ENCODE data around the gene FAM8A1.
A peak's percentile ranks its signal among the peaks of the same experiment; 100 is the strongest.

FAM8A1 gene

GRCh38 chr6:17635568-17635967 lies 35.5 kb downstream of the FAM8A1 start:
- no peak for DNase-seq (ENCODE audit: insufficient read length)
- TF ChIP-seq POLR2AphosphoS5 (IDR thresholded peaks at IDR 0.05; ENCODE audit: low read depth, low read length) (no peak), TAF1 (IDR thresholded peaks at IDR 0.05; ENCODE audit: borderline replicate concordance, low read depth, low read length) (no peak), POLR2A (IDR thresholded peaks at IDR 0.05; ENCODE audit: low read depth, low read length) (no peak)

GRCh38 chr6:17638212-17638715 lies 38.2 kb downstream of the FAM8A1 start:
- no peak for DNase-seq (ENCODE audit: insufficient read length)
- FAIRE-seq = no peak
- TF ChIP-seq POLR2A (IDR thresholded peaks at IDR 0.05; ENCODE audit: low read depth, low read length) (no peak), POLR2AphosphoS5 (IDR thresholded peaks at IDR 0.05; ENCODE audit: low read depth, low read length) (no peak), TAF1 (IDR thresholded peaks at IDR 0.05; ENCODE audit: borderline replicate concordance, low read depth, low read length) (no peak)

More at GRCh38 chr6:17635568-17635967, 35.5 kb downstream of the FAM8A1 start:
- no peak for FAIRE-seq

GRCh38 chr6:17640477-17640917 lies 40.4 kb downstream of the FAM8A1 start:
- DNase-seq (ENCODE audit: insufficient read length) = no peak
- TF ChIP-seq POLR2AphosphoS5 (IDR thresholded peaks at IDR 0.05; ENCODE audit: low read depth, low read length) (no peak), TAF1 (IDR thresholded peaks at IDR 0.05; ENCODE audit: borderline replicate concordance, low read depth, low read length) (no peak), POLR2A (IDR thresholded peaks at IDR 0.05; ENCODE audit: low read depth, low read length) (no peak)

GRCh38 chr6:17648745-17649144 lies 48.6 kb downstream of the FAM8A1 start:
- no peak for TF ChIP-seq POLR2AphosphoS5 (IDR thresholded peaks at IDR 0.05; ENCODE audit: low read depth, low read length)
- no peak for TF ChIP-seq POLR2A (IDR thresholded peaks at IDR 0.05; ENCODE audit: low read depth, low read length)
- no peak for TF ChIP-seq TAF1 (IDR thresholded peaks at IDR 0.05; ENCODE audit: borderline replicate concordance, low read depth, low read length)
- DNase-seq (ENCODE audit: insufficient read length) (no peak), FAIRE-seq (no peak)

More at GRCh38 chr6:17640477-17640917, 40.4 kb downstream of the FAM8A1 start:
- FAIRE-seq = peak; percentile 73

GRCh38 chr6:17650656-17651309 lies 50.7 kb downstream of the FAM8A1 start:
- DNase-seq (ENCODE audit: insufficient read length) (no peak), FAIRE-seq (no peak)
- TF ChIP-seq POLR2AphosphoS5 (IDR thresholded peaks at IDR 0.05; ENCODE audit: low read depth, low read length) (no peak), POLR2A (IDR thresholded peaks at IDR 0.05; ENCODE audit: low read depth, low read length) (no peak), TAF1 (IDR thresholded peaks at IDR 0.05; ENCODE audit: borderline replicate concordance, low read depth, low read length) (no peak)

- FAIRE-seq (no peak), DNase-seq (ENCODE audit: insufficient read length) (no peak)
- TF ChIP-seq POLR2AphosphoS5 (IDR thresholded peaks at IDR 0.05; ENCODE audit: low read depth, low read length) (no peak), POLR2A (IDR thresholded peaks at IDR 0.05; ENCODE audit: low read depth, low read length) (no peak), TAF1 (IDR thresholded peaks at IDR 0.05; ENCODE audit: borderline replicate concordance, low read depth, low read length) (no peak)
These were observed 53.2 kb downstream of the FAM8A1 start for GRCh38 chr6:17653198-17653882.

- FAIRE-seq (no peak), DNase-seq (ENCODE audit: insufficient read length) (no peak)
- TF ChIP-seq TAF1 (IDR thresholded peaks at IDR 0.05; ENCODE audit: borderline replicate concordance, low read depth, low read length) (no peak), POLR2A (IDR thresholded peaks at IDR 0.05; ENCODE audit: low read depth, low read length) (no peak), POLR2AphosphoS5 (IDR thresholded peaks at IDR 0.05; ENCODE audit: low read depth, low read length) (no peak)
These were observed 56.0 kb downstream of the FAM8A1 start for GRCh38 chr6:17656092-17656491.

GRCh38 chr6:17656644-17657043 lies 56.5 kb downstream of the FAM8A1 start:
- TF ChIP-seq POLR2AphosphoS5 (IDR thresholded peaks at IDR 0.05; ENCODE audit: low read depth, low read length) (no peak), POLR2A (IDR thresholded peaks at IDR 0.05; ENCODE audit: low read depth, low read length) (no peak), TAF1 (IDR thresholded peaks at IDR 0.05; ENCODE audit: borderline replicate concordance, low read depth, low read length) (no peak)
- no peak for FAIRE-seq
- no peak for DNase-seq (ENCODE audit: insufficient read length)

All from GM12892 (cell line).